ENCODE measurements around the gene HMGN5.

HMGN5 gene

GRCh38 chrX:81229229-81229628 lies 27.5 kb upstream of the HMGN5 start:
- no peak for DNase-seq (ENCODE audit: low read depth, low spot score)
- TF ChIP-seq FOXP2 (optimal IDR thresholded peaks at IDR 0.05; ENCODE audit: control extremely low read depth, extremely low read length, insufficient read depth) (no peak), EZH2 (IDR thresholded peaks at IDR 0.05) (no peak), POLR2AphosphoS5 (IDR thresholded peaks at IDR 0.05; ENCODE audit: borderline replicate concordance, low read depth, low read length) (no peak)
- H3K36me3 ChIP-seq (ENCODE audit: insufficient read depth, low read length), result no peaks in the 10 kb centered on the region
- no peaks in the 10 kb centered on the region for H3K9me3 ChIP-seq (ENCODE audit: low read depth, low read length)
- no peak overlapping the region for H3K9ac ChIP-seq (ENCODE audit: insufficient read length)
- no peak overlapping the region for H3K27ac ChIP-seq
- H3K4me3 ChIP-seq, result no peak overlapping the region

- Histone ChIP-seq H3K4me3 (no peak overlapping the region), H3K27ac (no peak overlapping the region), H3K9me3 (ENCODE audit: low read depth, low read length) (no peaks in the 10 kb centered on the region), H3K9ac (ENCODE audit: insufficient read length) (no peak overlapping the region), H3K36me3 (ENCODE audit: insufficient read depth, low read length) (peaks cover 4% of the 10 kb centered on the region; the same call in 1 of the 2 replicates)
- DNase-seq (ENCODE audit: low read depth, low spot score), result no peak
- TF ChIP-seq FOXP2 (optimal IDR thresholded peaks at IDR 0.05; ENCODE audit: control extremely low read depth, extremely low read length, insufficient read depth) (no peak), POLR2AphosphoS5 (IDR thresholded peaks at IDR 0.05; ENCODE audit: borderline replicate concordance, low read depth, low read length) (no peak), EZH2 (IDR thresholded peaks at IDR 0.05) (no peak)
Measured at GRCh38 chrX:81215685-81216084, 14.0 kb upstream of the HMGN5 start.

GRCh38 chrX:81208916-81209315 lies 7.2 kb upstream of the HMGN5 start:
- TF ChIP-seq FOXP2 (optimal IDR thresholded peaks at IDR 0.05; ENCODE audit: control extremely low read depth, extremely low read length, insufficient read depth) (no peak), POLR2AphosphoS5 (IDR thresholded peaks at IDR 0.05; ENCODE audit: borderline replicate concordance, low read depth, low read length) (no peak), EZH2 (IDR thresholded peaks at IDR 0.05) (no peak)
- H3K36me3 ChIP-seq (ENCODE audit: insufficient read depth, low read length), result peaks cover 18% of the 10 kb centered on the region
- DNase-seq (ENCODE audit: low read depth, low spot score), result no peak

GRCh38 chrX:81206476-81206875 lies 4.8 kb upstream of the HMGN5 start:
- Histone ChIP-seq H3K36me3 (ENCODE audit: insufficient read depth, low read length) (peaks cover 15% of the 10 kb centered on the region), H3K9me3 (ENCODE audit: low read depth, low read length) (no peaks in the 10 kb centered on the region), H3K27ac (no peak overlapping the region), H3K9ac (ENCODE audit: insufficient read length) (no peak overlapping the region), H3K4me3 (no peak overlapping the region)
- TF ChIP-seq EZH2 (IDR thresholded peaks at IDR 0.05) (no peak), POLR2AphosphoS5 (IDR thresholded peaks at IDR 0.05; ENCODE audit: borderline replicate concordance, low read depth, low read length) (no peak)
- no peak for DNase-seq (ENCODE audit: low read depth, low spot score)

More at GRCh38 chrX:81208916-81209315, 7.2 kb upstream of the HMGN5 start:
- Histone ChIP-seq H3K9me3 (ENCODE audit: low read depth, low read length) (no peaks in the 10 kb centered on the region), H3K27ac (no peak overlapping the region), H3K9ac (ENCODE audit: insufficient read length) (no peak overlapping the region), H3K4me3 (no peak overlapping the region)

GRCh38 chrX:81205551-81205950 lies 3.8 kb upstream of the HMGN5 start:
- Histone ChIP-seq H3K27ac (no peak overlapping the region), H3K9ac (ENCODE audit: insufficient read length) (no peak overlapping the region), H3K9me3 (ENCODE audit: low read depth, low read length) (no peaks in the 10 kb centered on the region), H3K4me3 (no peak overlapping the region), H3K36me3 (ENCODE audit: insufficient read depth, low read length) (peaks cover 15% of the 10 kb centered on the region)
- no peak for DNase-seq (ENCODE audit: low read depth, low spot score)
- TF ChIP-seq FOXP2 (optimal IDR thresholded peaks at IDR 0.05; ENCODE audit: control extremely low read depth, extremely low read length, insufficient read depth) (no peak), POLR2AphosphoS5 (IDR thresholded peaks at IDR 0.05; ENCODE audit: borderline replicate concordance, low read depth, low read length) (no peak), EZH2 (IDR thresholded peaks at IDR 0.05) (no peak)

- peak overlapping the region; percentile 72 for H3K9ac ChIP-seq (ENCODE audit: insufficient read length)
- H3K4me3 ChIP-seq, result peak overlapping the region; percentile 75
- no peaks in the 10 kb centered on the region for H3K9me3 ChIP-seq (ENCODE audit: low read depth, low read length)
- DNase-seq (ENCODE audit: low read depth, low spot score), result no peak
- H3K36me3 ChIP-seq (ENCODE audit: insufficient read depth, low read length), result peaks cover 15% of the 10 kb centered on the region
- no peak overlapping the region; the same call in 1 of the 2 replicates for H3K27ac ChIP-seq
- TF ChIP-seq FOXP2 (optimal IDR thresholded peaks at IDR 0.05; ENCODE audit: control extremely low read depth, extremely low read length, insufficient read depth) (no peak), EZH2 (IDR thresholded peaks at IDR 0.05) (no peak)
Measured at GRCh38 chrX:81202943-81203342, 1.2 kb upstream of the HMGN5 start.

- no peak for DNase-seq (ENCODE audit: low read depth, low spot score)
- TF ChIP-seq FOXP2 (optimal IDR thresholded peaks at IDR 0.05; ENCODE audit: control extremely low read depth, extremely low read length, insufficient read depth), result no peak
- H3K27ac ChIP-seq, result peak overlapping the region; percentile 95; the same call in 1 of the 2 replicates
- H3K4me3 ChIP-seq, result peak overlapping the region; percentile 75
- peak overlapping the region; percentile 72 for H3K9ac ChIP-seq (ENCODE audit: insufficient read length)
- H3K36me3 ChIP-seq (ENCODE audit: insufficient read depth, low read length), result peaks cover 15% of the 10 kb centered on the region
- no peaks in the 10 kb centered on the region for H3K9me3 ChIP-seq (ENCODE audit: low read depth, low read length)
Measured at GRCh38 chrX:81202456-81202819, 725 bp upstream of the HMGN5 start.

GRCh38 chrX:81201071-81201470 lies 642 bp downstream of the HMGN5 start:
- Histone ChIP-seq H3K4me3 (peak overlapping the region; percentile 75), H3K9ac (ENCODE audit: insufficient read length) (peak overlapping the region; percentile 90), H3K27ac (peak overlapping the region; percentile 95), H3K9me3 (ENCODE audit: low read depth, low read length) (no peaks in the 10 kb centered on the region), H3K36me3 (ENCODE audit: insufficient read depth, low read length) (peaks cover 9% of the 10 kb centered on the region)
- DNase-seq (ENCODE audit: low read depth, low spot score), result no peak
- TF ChIP-seq EZH2 (IDR thresholded peaks at IDR 0.05) (no peak), POLR2AphosphoS5 (IDR thresholded peaks at IDR 0.05; ENCODE audit: borderline replicate concordance, low read depth, low read length) (no peak), FOXP2 (optimal IDR thresholded peaks at IDR 0.05; ENCODE audit: control extremely low read depth, extremely low read length, insufficient read depth) (no peak)

GRCh38 chrX:81195712-81196111 lies 6.0 kb downstream of the HMGN5 start:
- Histone ChIP-seq H3K9ac (ENCODE audit: insufficient read length) (no peak overlapping the region), H3K9me3 (ENCODE audit: low read depth, low read length) (no peaks in the 10 kb centered on the region), H3K4me3 (no peak overlapping the region), H3K36me3 (ENCODE audit: insufficient read depth, low read length) (no peaks in the 10 kb centered on the region), H3K27ac (no peak overlapping the region)
- DNase-seq (ENCODE audit: low read depth, low spot score), result no peak
- TF ChIP-seq FOXP2 (optimal IDR thresholded peaks at IDR 0.05; ENCODE audit: control extremely low read depth, extremely low read length, insufficient read depth), result no peak
- TF ChIP-seq EZH2 (IDR thresholded peaks at IDR 0.05), result no peak
- no peak for TF ChIP-seq POLR2AphosphoS5 (IDR thresholded peaks at IDR 0.05; ENCODE audit: borderline replicate concordance, low read depth, low read length)

Measured in SK-N-MC (cell line).